ENCODE results near the gene MFRP. TPM values are rescaled to one million over a fixed set of nuclear protein-coding genes. Genes with fewer than 3 reads are reported as not detected.

The MFRP gene
- total RNA-seq, 3 donors from 2014 or later (not counting 1 experiment from before 2014, with no cell fraction given), result not detected

DNA sequence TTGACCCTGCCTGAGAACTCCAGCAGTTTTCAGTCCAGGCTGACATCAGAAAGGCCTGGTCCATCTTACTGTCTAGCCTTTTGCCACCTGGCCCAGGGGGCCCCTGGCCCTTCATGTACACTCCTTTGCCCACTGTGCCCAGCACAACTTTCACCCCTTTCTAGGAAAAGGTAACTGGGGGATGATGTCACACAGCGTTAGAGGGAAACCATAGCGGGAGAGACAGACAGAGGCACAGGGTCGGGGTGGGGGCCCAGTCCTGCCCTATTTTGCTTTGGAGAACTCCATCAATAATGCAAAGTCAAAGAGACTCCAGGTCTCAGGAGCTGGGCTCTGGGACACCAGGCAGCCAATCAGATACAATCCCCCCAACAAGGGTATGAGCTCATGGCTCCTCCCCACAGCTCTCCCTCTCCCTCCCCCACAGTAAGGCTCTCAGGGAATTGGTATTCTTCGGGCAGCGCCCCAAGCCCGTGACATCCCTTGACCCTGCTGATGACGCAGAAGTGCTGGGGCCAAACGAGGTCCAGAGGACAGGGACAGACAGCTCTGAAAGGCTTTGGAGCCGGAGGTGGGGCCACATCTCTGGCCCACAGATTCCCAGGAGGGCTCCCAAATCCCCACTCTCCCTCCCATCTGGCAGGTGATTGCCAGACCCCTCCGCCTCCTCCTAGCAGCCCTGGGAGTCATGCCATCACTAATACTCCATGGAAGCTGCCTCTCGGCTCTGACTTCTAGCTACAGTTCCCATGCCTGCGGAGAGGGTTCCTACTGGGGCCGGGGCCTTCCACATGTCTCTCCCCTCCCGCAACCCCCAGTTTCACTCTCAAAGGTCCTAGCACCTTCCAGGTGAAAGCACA is 29.1 kb upstream of the MFRP start:
- Mint-ChIP-seq H3K27me3 (ENCODE audit: low read depth in 2 of 2) (peaks cover 0 to 6% of the 10 kb centered on the region in 2 donors), H3K36me3 (no peaks in the 10 kb centered on the region), H3K4me1 (peaks cover 0 to 6% of the 10 kb centered on the region in 2 donors), H3K4me3 (no peak overlapping the region), H3K9me3 (no peaks in the 10 kb centered on the region), H3K27ac (no peak overlapping the region)
- Histone ChIP-seq H3K9me3 (ENCODE audit: control insufficient read depth, insufficient read depth, low read length) (no peaks in the 10 kb centered on the region), H3K4me1 (ENCODE audit: control insufficient read depth, insufficient read depth, low read length) (peaks cover 15% of the 10 kb centered on the region), H3K4me3 (ENCODE audit: low read length) (no peak overlapping the region), H3K36me3 (ENCODE audit: control insufficient read depth, insufficient read depth, low read length) (no peaks in the 10 kb centered on the region), H3K27me3 (ENCODE audit: control insufficient read depth, insufficient read depth, low read length) (no peaks in the 10 kb centered on the region), H3K27ac (ENCODE audit: low read length) (no peak overlapping the region)
- DNase-seq (no peak), ATAC-seq (no peak)
- intact Hi-C loops (cut with micrococcal nuclease), result no loop called here
- WGBS (ENCODE audit: insufficient coverage), result 79% methylated on average over 14 of the region's 14 CpGs
- TF ChIP-seq, protein P1, sequence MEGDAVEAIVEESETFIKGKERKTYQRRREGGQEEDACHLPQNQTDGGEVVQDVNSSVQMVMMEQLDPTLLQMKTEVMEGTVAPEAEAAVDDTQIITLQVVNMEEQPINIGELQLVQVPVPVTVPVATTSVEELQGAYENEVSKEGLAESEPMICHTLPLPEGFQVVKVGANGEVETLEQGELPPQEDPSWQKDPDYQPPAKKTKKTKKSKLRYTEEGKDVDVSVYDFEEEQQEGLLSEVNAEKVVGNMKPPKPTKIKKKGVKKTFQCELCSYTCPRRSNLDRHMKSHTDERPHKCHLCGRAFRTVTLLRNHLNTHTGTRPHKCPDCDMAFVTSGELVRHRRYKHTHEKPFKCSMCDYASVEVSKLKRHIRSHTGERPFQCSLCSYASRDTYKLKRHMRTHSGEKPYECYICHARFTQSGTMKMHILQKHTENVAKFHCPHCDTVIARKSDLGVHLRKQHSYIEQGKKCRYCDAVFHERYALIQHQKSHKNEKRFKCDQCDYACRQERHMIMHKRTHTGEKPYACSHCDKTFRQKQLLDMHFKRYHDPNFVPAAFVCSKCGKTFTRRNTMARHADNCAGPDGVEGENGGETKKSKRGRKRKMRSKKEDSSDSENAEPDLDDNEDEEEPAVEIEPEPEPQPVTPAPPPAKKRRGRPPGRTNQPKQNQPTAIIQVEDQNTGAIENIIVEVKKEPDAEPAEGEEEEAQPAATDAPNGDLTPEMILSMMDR (IDR thresholded peaks at IDR 0.05), result no peak

DNA sequence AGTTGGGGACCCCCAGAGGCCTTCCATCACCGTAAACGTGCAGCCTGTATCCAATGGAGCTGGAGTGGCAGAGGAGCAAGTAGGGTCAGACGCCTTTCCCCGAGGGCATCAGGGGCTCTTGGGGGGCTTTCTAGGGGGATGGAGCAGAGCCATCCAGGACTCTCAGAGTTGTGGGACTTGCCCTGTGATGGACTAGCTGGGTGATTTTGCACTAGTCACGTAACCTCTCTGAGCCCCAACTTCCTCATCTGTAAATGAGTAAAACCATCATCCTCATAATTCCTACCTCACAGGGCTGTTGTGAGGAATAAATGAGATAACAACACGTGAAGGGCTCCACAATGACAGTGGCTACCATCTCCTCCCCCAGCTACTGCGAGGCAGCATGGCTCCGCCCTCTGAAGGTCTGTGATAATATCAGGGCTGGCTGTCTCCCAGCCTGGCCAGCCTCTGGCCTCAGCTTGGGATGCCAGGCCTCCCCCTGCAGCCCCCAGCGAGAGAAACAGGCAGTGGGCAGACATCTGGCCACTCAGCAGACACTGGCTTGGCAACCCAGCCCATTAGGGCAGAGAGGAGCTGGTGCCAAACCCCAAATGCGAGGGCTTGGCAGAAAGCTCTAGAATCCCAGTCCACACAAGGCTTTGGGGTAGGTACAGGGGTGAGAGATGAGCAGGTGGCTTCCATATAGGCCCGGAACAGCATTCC is 28.3 kb upstream of the MFRP start:
- H3K4me1 Mint-ChIP-seq, result peaks cover 0 to 6% of the 10 kb centered on the region in 2 donors
- H3K4me1 ChIP-seq (ENCODE audit: control insufficient read depth, insufficient read depth, low read length), result peaks cover 13% of the 10 kb centered on the region
- no peak overlapping the region for H3K4me3 Mint-ChIP-seq
- no peaks in the 10 kb centered on the region for H3K36me3 Mint-ChIP-seq
- no peaks in the 10 kb centered on the region for H3K27me3 ChIP-seq (ENCODE audit: control insufficient read depth, insufficient read depth, low read length)
- no peaks in the 10 kb centered on the region for H3K36me3 ChIP-seq (ENCODE audit: control insufficient read depth, insufficient read depth, low read length)
- DNase-seq (no peak), ATAC-seq (no peak)
- 70% methylated on average over 10 of the region's 11 CpGs for WGBS (ENCODE audit: insufficient coverage)
- no peak overlapping the region for H3K4me3 ChIP-seq (ENCODE audit: low read length)
- TF ChIP-seq, protein P1 (IDR thresholded peaks at IDR 0.05), result no peak
- no peaks in the 10 kb centered on the region for H3K9me3 Mint-ChIP-seq
- intact Hi-C loops (cut with micrococcal nuclease), result no loop called here
- H3K27me3 Mint-ChIP-seq (ENCODE audit: low read depth in 2 of 2), result peaks cover under 1 to 10% of the 10 kb centered on the region in 2 donors
- no peak overlapping the region for H3K27ac Mint-ChIP-seq
- H3K9me3 ChIP-seq (ENCODE audit: control insufficient read depth, insufficient read depth, low read length), result no peaks in the 10 kb centered on the region
- no peak overlapping the region for H3K27ac ChIP-seq (ENCODE audit: low read length)

DNA sequence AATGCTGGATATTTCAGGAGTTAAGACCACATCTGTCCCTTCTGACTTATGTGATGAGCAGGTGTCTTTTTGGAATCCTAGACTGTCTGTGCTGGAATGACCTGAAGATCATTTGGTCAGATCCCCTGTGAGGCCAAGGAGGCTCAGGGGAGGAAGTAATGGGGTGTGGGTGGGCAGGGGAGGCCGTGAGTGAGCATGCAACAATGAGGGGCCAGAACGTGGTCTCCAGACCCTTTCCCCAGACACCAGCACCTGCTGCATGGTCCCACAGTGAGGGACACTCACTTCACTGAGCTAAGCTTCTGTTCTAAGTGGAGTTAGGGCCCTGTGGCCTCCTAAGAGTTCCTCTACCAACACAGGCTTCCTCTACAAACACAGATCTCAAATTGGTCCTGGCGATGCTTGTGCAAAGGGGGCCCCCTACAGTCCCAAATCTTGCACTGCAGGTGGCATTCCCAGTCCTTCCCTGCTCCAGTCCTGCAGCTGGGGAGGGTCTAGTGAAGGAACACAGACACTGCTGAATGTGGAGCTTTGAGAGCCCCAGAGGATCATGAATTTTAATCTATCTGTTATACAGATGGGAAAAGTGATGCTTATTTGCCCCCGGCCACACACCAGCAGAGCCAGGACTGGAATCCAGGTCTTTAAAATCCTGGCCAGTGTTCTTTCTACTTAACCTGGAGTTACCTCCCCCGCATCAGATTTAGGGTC is 27.6 kb upstream of the MFRP start:
- Mint-ChIP-seq H3K4me1 (peaks cover 0 to 6% of the 10 kb centered on the region in 2 donors), H3K27ac (no peak overlapping the region), H3K9me3 (no peaks in the 10 kb centered on the region), H3K36me3 (no peaks in the 10 kb centered on the region), H3K4me3 (no peak overlapping the region), H3K27me3 (ENCODE audit: low read depth in 2 of 2) (peaks cover 7 to 15% of the 10 kb centered on the region in 2 donors)
- DNase-seq, result peak in 1 of 2 donors; percentile 67
- TF ChIP-seq, protein P1 (IDR thresholded peaks at IDR 0.05), result peak; percentile 55
- Histone ChIP-seq H3K9me3 (ENCODE audit: control insufficient read depth, insufficient read depth, low read length) (no peaks in the 10 kb centered on the region), H3K27ac (ENCODE audit: low read length) (no peak overlapping the region), H3K4me1 (ENCODE audit: control insufficient read depth, insufficient read depth, low read length) (peaks cover 13% of the 10 kb centered on the region), H3K36me3 (ENCODE audit: control insufficient read depth, insufficient read depth, low read length) (no peaks in the 10 kb centered on the region), H3K4me3 (ENCODE audit: low read length) (no peak overlapping the region), H3K27me3 (ENCODE audit: control insufficient read depth, insufficient read depth, low read length) (no peaks in the 10 kb centered on the region)
- 63% methylated on average over 5 of the region's 5 CpGs for WGBS (ENCODE audit: insufficient coverage)
- intact Hi-C loops (cut with micrococcal nuclease), result no loop called here
- peak in 2 of 3 donors; percentile 58 to 61 for ATAC-seq

All from natural killer cell (primary cell).